Heart left ventricle (tissue), 13 donors: ENCODE data around the gene FMN2.
A peak's percentile ranks its signal among the peaks of the same experiment; 100 is the strongest.

Experiments
- POLR2A ChIP-seq, 2 donors: fragments of 450-650 bp; IDR thresholded peaks; one replicate each; pipeline ENCODE4 v1.6.1; 2017; ENCODE audit warnings: antibody characterized with exemption in 2 of 2, mild to moderate bottlenecking in 2 of 2, moderate library complexity in 2 of 2
- TF ChIP-seq, protein P1 (sequence below), 12 donors: fragments of 200-600 bp; sonication (generic) in 4 of 12; IDR thresholded peaks; one replicate each; pipeline versions ENCODE4 v1.5.0 to v1.8.0; 2018 to 2022; ENCODE audit warnings: antibody characterized with exemption in 12 of 12, mild to moderate bottlenecking in 5 of 12
- donor health status: ischemic (EF 13 %, LVEDD 7.1; RV severe dilation, severe dysfunction).
- donor health status: DM: no; HTN: yes; CAD: no.
- donor health status: DM: no; HTN: no; CAD: no.
- donor health status: ischemic (EF 25% LVEDD 6.9; RV normal size, moderate dysfunction).
- donor health status: ischemic (EF 25% LVEDD 5.7; RV mildly dilated, moderate dysfunction).
- donor health status: ischemic (EF 35%, LVEDD 5.7; RV mildly dilated, moderate dysfunction).
- donor health status: nonischemic (EF 11% LVEDD 7.7; RV severe dilation, severe dysfunction).
- donor health status: DM: yes; HTN: yes; CAD: no.
- donor health status: PGD.
- donor health status: ischemic (EF 29% LVEDD 5.4; RV normal size, mild dysfunction).
- donor health status: nonischemic (EF 23%, LVEDD 6.1; RV moderate dilation, normal function).

DNA sequence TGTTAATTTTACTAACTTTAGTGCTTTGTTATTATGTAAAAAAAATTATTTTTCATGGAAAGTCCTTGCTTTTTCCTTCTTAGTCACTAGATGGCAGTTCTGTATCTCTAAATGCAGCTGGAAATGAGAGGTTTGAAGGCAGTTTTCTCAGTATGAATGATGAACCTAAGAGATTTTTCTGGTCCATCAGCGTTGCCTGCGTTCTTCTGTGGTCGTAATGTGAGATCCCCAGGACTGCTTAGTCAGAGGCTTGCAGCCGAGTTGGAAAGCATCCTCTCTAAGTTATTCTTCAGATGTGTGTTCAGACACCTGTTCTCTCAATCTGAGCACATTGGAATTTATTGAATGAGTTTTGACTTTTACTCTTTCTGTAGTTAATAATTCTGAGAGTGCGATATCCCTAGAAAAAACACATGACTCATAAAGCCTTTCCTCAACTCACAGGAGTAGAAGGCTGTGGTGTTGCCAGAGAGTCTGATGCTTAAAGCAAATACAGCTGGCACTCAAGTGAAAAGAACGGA, 99.3 kb downstream of the FMN2 start:
- TF ChIP-seq, protein P1, sequence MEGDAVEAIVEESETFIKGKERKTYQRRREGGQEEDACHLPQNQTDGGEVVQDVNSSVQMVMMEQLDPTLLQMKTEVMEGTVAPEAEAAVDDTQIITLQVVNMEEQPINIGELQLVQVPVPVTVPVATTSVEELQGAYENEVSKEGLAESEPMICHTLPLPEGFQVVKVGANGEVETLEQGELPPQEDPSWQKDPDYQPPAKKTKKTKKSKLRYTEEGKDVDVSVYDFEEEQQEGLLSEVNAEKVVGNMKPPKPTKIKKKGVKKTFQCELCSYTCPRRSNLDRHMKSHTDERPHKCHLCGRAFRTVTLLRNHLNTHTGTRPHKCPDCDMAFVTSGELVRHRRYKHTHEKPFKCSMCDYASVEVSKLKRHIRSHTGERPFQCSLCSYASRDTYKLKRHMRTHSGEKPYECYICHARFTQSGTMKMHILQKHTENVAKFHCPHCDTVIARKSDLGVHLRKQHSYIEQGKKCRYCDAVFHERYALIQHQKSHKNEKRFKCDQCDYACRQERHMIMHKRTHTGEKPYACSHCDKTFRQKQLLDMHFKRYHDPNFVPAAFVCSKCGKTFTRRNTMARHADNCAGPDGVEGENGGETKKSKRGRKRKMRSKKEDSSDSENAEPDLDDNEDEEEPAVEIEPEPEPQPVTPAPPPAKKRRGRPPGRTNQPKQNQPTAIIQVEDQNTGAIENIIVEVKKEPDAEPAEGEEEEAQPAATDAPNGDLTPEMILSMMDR (IDR thresholded peaks at IDR 0.05) = peak in 4 of 12 donors; percentile 23 to 37 (median 32)
- no peak for TF ChIP-seq POLR2A (IDR thresholded peaks at IDR 0.05)
